MG63 (cell line): Measurements from ENCODE around the gene PROK2. TPM values are rescaled to one million over a fixed set of nuclear protein-coding genes. Genes with fewer than 3 reads are reported as not detected.

Source experiments
- DNase-seq: peaks from one replicate; pipeline ENCODE4 v3.0.0-alpha.2; 2020
- H3K27me3 ChIP-seq: fragments of 250-450 bp; sonication (Bioruptor Pico); 2 replicates; pipeline ENCODE4 v1.5.1; 2020; ENCODE audit warnings: mild to moderate bottlenecking, moderate library complexity
- H3K36me3 ChIP-seq: fragments of 250-450 bp; sonication (Bioruptor Pico); 2 replicates; pipeline ENCODE4 v1.5.1; 2020; ENCODE audit warnings: mild to moderate bottlenecking, moderate library complexity
- H3K4me3 ChIP-seq: fragments of 250-450 bp; sonication (Bioruptor Pico); 2 replicates; pipeline ENCODE4 v1.5.1; 2020; ENCODE audit warnings: mild to moderate bottlenecking, moderate library complexity
- H3K9me3 ChIP-seq: fragments of 250-450 bp; sonication (Bioruptor Pico); 2 replicates; pipeline ENCODE4 v1.5.1; 2020; ENCODE audit warnings: mild to moderate bottlenecking, moderate library complexity
- total RNA-seq: library from RNA; depleted of rRNA; stranded (reverse); fragments of >200 nt; shearing (Covaris generic); gene quantifications from 2 replicates; pipeline ENCODE4 v1.2.3, GENCODE V29; 2014; ENCODE audit warnings: low replicate concordance

Gene PROK2
- total RNA-seq, 1 experiment from 2014 or later, result not detected

GRCh38 chr3:71797455-71797854 lies 12.5 kb upstream of the PROK2 start:
- no peaks in the 10 kb centered on the region for H3K9me3 ChIP-seq
- no peak for DNase-seq
- no peaks in the 10 kb centered on the region for H3K36me3 ChIP-seq
- H3K4me3 ChIP-seq, result no peak overlapping the region
- peaks cover 14% of the 10 kb centered on the region for H3K27me3 ChIP-seq

GRCh38 chr3:71796290-71796689 lies 11.3 kb upstream of the PROK2 start:
- H3K9me3 ChIP-seq, result no peaks in the 10 kb centered on the region
- no peak for DNase-seq
- H3K4me3 ChIP-seq, result no peak overlapping the region
- H3K36me3 ChIP-seq, result no peaks in the 10 kb centered on the region
- peaks cover 14% of the 10 kb centered on the region for H3K27me3 ChIP-seq

- no peak overlapping the region for H3K4me3 ChIP-seq
- H3K9me3 ChIP-seq, result no peaks in the 10 kb centered on the region
- DNase-seq, result no peak
- H3K27me3 ChIP-seq, result peaks cover 5% of the 10 kb centered on the region; the same call in 1 of the 2 replicates
- H3K36me3 ChIP-seq, result no peaks in the 10 kb centered on the region
These were observed 6.7 kb upstream of the PROK2 start for GRCh38 chr3:71791634-71792033.

- Histone ChIP-seq H3K36me3 (no peaks in the 10 kb centered on the region), H3K4me3 (no peak overlapping the region), H3K27me3 (peaks cover 19% of the 10 kb centered on the region), H3K9me3 (no peaks in the 10 kb centered on the region)
- no peak for DNase-seq
These were observed 5.0 kb upstream of the PROK2 start for GRCh38 chr3:71789922-71790321.

- Histone ChIP-seq H3K4me3 (no peak overlapping the region), H3K27me3 (peaks cover 34% of the 10 kb centered on the region), H3K36me3 (no peaks in the 10 kb centered on the region), H3K9me3 (no peaks in the 10 kb centered on the region)
- no peak for DNase-seq
These were observed 3.0 kb upstream of the PROK2 start for GRCh38 chr3:71787851-71788405.

GRCh38 chr3:71786551-71786950 lies 1.6 kb upstream of the PROK2 start:
- DNase-seq, result no peak
- H3K27me3 ChIP-seq, result peaks cover 42% of the 10 kb centered on the region
- no peaks in the 10 kb centered on the region for H3K36me3 ChIP-seq
- no peak overlapping the region for H3K4me3 ChIP-seq
- H3K9me3 ChIP-seq, result no peaks in the 10 kb centered on the region

GRCh38 chr3:71786217-71786549 lies 1.2 kb upstream of the PROK2 start:
- Histone ChIP-seq H3K4me3 (no peak overlapping the region), H3K27me3 (peaks cover 43% of the 10 kb centered on the region), H3K36me3 (no peaks in the 10 kb centered on the region), H3K9me3 (no peaks in the 10 kb centered on the region)
- DNase-seq, result no peak

- Histone ChIP-seq H3K9me3 (no peaks in the 10 kb centered on the region), H3K27me3 (peaks cover 43% of the 10 kb centered on the region), H3K36me3 (no peaks in the 10 kb centered on the region), H3K4me3 (no peak overlapping the region)
- no peak for DNase-seq
These were observed 726 bp upstream of the PROK2 start for GRCh38 chr3:71785532-71786216.

GRCh38 chr3:71784201-71784913 lies 591 bp downstream of the PROK2 start:
- Histone ChIP-seq H3K4me3 (peak overlapping the region; percentile 27), H3K27me3 (peaks cover 43% of the 10 kb centered on the region), H3K36me3 (no peaks in the 10 kb centered on the region), H3K9me3 (no peaks in the 10 kb centered on the region)
- no peak for DNase-seq

- H3K4me3 ChIP-seq, result no peak overlapping the region
- H3K27me3 ChIP-seq, result peaks cover 45% of the 10 kb centered on the region
- DNase-seq, result no peak
- no peaks in the 10 kb centered on the region for H3K36me3 ChIP-seq
- no peaks in the 10 kb centered on the region for H3K9me3 ChIP-seq
These were observed 1.8 kb downstream of the PROK2 start for GRCh38 chr3:71783152-71783551.

- Histone ChIP-seq H3K36me3 (no peaks in the 10 kb centered on the region), H3K9me3 (no peaks in the 10 kb centered on the region), H3K27me3 (peaks cover 33% of the 10 kb centered on the region), H3K4me3 (no peak overlapping the region)
- DNase-seq, result no peak
These were observed 4.5 kb downstream of the PROK2 start for GRCh38 chr3:71780430-71780829.

GRCh38 chr3:71779674-71780377 lies 5.1 kb downstream of the PROK2 start:
- H3K36me3 ChIP-seq, result no peaks in the 10 kb centered on the region
- no peak overlapping the region for H3K4me3 ChIP-seq
- H3K27me3 ChIP-seq, result peaks cover 31% of the 10 kb centered on the region
- DNase-seq, result no peak
- H3K9me3 ChIP-seq, result no peaks in the 10 kb centered on the region

- Histone ChIP-seq H3K27me3 (peaks cover 16% of the 10 kb centered on the region), H3K9me3 (no peaks in the 10 kb centered on the region), H3K4me3 (no peak overlapping the region), H3K36me3 (no peaks in the 10 kb centered on the region)
- no peak for DNase-seq
These were observed 6.6 kb downstream of the PROK2 start for GRCh38 chr3:71778353-71778752.

- Histone ChIP-seq H3K36me3 (no peaks in the 10 kb centered on the region), H3K27me3 (peaks cover 3% of the 10 kb centered on the region; the same call in 1 of the 2 replicates), H3K4me3 (no peak overlapping the region), H3K9me3 (no peaks in the 10 kb centered on the region)
- no peak for DNase-seq
These were observed 8.4 kb downstream of the PROK2 start for GRCh38 chr3:71776538-71776937.

- Histone ChIP-seq H3K36me3 (no peaks in the 10 kb centered on the region), H3K4me3 (no peak overlapping the region), H3K9me3 (no peaks in the 10 kb centered on the region), H3K27me3 (no peaks in the 10 kb centered on the region)
- DNase-seq, result no peak
These were observed 13.1 kb downstream of the PROK2 start for GRCh38 chr3:71771884-71772283.

- Histone ChIP-seq H3K4me3 (no peak overlapping the region), H3K36me3 (no peaks in the 10 kb centered on the region), H3K9me3 (no peaks in the 10 kb centered on the region), H3K27me3 (no peaks in the 10 kb centered on the region)
- no peak for DNase-seq
These were observed 13.8 kb downstream of the PROK2 start for GRCh38 chr3:71771126-71771525.

GRCh38 chr3:71763426-71763825 lies 21.5 kb downstream of the PROK2 start:
- Histone ChIP-seq H3K36me3 (no peaks in the 10 kb centered on the region), H3K27me3 (no peaks in the 10 kb centered on the region), H3K4me3 (no peak overlapping the region), H3K9me3 (no peaks in the 10 kb centered on the region)
- DNase-seq, result no peak
